NK-92 (cell line): ENCODE results near the gene DHFR.
A peak's percentile ranks its signal among the peaks of the same experiment; 100 is the strongest.
"Not testable (repeated sequence)": the region's sequence is repeated elsewhere in the genome, so short reads cannot be mapped to it uniquely, and the experiment has no call there.

Experiments used
- DNase-seq: peaks from one replicate; lab custom pipeline; 2025; ENCODE audit not compliant: unreplicated experiment; lab: John Stamatoyannopoulos, UW

The DHFR gene

DNA sequence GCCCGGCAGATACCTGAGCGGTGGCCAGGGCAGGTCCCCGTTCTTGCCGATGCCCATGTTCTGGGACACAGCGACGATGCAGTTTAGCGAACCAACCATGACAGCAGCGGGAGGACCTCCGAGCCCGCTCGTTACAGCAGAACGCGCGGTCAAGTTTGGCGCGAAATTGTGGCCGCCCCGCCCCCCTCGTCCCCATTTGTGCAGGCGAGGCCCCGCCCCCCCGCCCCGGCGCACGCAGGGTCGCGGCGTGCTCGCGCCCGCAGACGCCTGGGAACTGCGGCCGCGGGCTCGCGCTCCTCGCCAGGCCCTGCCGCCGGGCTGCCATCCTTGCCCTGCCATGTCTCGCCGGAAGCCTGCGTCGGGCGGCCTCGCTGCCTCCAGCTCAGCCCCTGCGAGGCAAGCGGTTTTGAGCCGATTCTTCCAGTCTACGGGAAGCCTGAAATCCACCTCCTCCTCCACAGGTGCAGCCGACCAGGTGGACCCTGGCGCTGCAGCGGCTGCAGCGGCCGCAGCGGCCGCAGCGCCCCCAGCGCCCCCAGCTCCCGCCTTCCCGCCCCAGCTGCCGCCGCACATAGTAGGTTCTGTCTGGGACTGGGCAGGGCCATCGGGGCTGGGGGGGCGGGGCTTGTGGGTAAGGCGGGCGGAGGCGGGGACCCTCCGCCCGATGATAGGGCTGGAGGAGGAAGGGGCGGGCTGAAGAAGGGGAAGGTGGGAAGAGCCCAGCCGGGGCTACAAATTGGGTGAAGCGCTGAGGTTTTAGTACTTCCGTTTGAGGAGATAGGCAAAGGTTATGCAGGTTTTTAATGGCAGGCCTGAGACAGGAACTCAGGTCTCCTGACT lies at the start of gene DHFR, which contains the start of gene MSH3:
TSS of gene DHFR (minus strand) at position 593 of the 840 bp plus-strand sequence. CDS start at position 99, 494 bp downstream.
TSS of gene MSH3 (plus strand) at position 262 of the 840 bp plus-strand sequence. CDS start at position 338, 76 bp downstream.
- DNase-seq: peak; percentile 39

DNA sequence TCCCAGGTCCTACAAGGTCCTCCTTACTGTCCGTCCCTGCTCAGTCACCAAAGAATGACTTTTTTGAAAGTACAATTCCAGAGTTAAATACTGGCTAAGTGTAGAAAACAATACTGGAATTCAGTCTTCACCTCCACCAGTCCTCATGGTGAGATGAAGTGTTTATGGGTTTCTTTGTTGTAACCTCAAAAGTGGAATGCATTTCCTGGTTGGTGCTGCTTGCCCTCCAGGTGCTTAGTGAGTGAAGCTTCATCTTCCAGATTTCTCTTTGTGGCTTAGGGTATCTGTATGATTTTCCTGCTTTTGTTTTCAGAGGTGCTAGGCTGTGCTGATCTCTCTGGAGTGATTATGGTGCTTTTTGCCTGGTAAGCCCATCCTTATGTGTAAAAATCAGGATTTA lies 49.4 kb upstream of the DHFR start:
- DNase-seq: no peak

DNA sequence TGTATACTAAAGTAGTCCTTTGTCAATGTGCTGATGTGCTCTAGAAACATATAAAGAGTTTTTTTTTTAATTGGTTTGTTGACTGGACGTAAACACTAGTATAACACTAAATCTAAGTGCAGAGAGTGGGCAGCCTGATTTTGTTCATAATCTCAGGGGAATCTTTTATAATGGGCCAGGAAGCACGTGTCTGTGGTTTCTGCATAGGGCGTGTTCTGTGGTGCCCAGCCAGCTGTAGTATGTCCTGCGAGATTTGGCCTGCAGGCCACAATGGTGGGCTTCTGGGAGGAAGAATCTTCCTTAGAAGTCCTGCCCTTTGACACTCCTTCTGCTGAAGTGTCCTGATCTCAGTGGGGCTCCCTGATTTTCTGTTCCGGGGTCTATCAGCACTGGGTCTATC lies 49.0 kb upstream of the DHFR start:
- no peak for DNase-seq

DNA sequence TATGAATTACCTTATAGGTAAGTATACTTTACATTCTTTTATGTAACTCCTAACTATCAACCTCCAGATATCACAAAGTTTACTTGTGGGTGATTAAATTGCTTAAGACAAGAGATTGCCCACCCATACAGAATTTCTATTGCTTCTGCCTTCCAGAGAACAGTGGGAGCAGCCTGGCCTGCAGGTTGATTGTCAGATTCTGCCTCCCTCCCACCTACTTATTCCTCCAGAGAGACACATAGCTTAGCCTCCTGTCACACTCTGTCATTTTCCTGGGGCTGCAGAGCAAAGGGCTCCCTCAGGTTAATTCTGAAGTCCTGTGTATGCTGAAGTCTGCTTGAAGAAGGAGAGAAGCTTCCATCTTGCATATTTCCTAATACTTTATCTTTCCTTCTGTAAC lies 48.5 kb upstream of the DHFR start:
- DNase-seq: no peak

DNA sequence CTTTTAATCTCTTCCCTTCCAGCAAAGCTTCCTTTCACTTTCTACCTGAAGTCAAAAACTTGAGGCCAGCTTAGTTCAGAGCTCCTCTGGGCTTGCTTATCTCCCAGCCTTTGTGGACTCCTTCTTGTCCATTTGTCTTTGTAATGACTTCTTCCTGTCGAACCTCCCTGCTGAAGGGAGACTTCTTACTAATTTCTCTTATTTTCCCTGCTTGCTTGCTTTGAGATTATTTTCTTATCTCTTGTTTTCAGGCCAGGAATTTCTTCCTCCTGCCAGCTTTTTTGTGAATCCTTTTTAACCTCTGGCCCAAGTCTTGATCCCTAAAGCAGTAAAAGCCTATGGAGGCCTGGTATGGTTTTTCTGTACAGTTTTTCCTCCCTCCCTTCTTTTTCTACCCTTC lies 46.8 kb upstream of the DHFR start:
- no peak for DNase-seq

DNA sequence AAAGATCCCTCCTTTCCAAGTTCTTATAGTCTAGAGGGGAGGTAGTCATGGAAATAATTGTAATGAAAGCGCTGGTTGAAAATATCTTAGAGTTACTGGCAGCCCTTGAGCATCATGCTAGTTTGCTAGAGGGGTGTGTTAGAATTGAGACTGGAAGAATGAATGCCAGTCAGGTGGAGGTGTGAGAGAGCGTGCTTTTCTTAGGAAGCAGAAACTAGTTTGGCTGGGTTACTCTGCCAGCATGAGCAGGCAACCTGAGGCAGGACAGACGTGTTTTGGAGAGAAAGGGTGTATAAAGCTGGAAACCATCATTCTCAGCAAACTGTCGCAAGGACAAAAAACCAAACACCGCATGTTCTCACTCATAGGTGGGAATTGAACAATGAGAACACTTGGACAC lies 43.6 kb upstream of the DHFR start:
- DNase-seq: no peak

DNA sequence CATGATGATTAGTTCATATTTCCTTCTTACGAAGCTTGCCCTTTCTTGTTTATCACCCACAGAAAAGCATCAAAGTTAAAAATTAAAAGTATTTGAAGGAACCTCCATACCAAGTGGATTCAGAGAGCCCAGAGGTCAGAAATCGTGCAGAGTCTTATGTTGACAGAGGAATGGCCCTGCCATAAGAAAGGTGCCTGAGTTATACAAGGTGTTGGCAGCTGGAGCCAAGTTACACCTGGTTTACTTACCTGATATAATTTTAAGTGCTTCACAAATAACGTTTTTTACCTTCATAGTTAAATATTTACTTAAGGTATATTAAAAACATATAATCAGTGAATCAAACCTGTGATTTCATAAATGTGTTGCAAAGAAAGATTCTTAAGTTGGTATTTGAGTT lies 42.3 kb upstream of the DHFR start:
- no peak for DNase-seq

DNA sequence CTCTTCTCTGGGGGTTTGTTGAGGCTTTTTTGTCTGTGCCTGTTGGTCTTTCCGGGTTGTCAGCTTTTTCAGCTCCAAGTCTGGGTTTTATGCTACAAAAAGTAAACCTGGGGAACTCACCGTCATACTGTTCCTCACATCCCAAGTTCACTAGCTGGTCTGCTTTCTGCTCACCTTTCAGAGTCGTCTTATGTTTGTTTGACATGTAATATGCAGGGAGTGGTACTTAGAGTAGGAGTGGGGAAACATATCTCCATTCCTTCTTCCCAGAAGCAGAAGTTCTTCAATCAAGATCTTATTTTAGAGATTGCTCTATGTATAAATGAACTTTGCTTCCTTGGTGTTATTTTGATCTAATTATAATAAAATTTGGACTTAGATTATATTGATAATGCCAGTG lies 41.7 kb upstream of the DHFR start:
- no peak for DNase-seq

DNA sequence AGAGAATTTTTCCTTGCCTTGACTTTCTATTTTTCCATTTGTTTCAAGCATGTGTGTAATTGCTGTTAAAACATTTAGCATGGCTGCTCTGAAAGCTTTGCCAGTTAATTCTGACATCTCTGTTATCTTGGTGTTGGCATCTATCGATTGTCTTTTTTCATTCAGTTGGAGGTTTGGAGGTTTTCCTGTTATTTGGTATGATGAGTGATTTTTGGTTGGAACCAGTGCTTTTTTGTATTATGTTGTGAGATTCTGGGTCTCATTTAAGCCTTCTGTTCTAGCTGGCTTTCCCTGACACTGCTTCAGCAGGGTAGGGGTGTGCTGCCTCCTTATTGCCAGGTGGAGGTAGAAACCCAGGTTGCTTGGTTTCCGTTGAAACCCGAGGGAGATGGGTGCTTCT lies 40.9 kb upstream of the DHFR start:
- no peak for DNase-seq

DNA sequence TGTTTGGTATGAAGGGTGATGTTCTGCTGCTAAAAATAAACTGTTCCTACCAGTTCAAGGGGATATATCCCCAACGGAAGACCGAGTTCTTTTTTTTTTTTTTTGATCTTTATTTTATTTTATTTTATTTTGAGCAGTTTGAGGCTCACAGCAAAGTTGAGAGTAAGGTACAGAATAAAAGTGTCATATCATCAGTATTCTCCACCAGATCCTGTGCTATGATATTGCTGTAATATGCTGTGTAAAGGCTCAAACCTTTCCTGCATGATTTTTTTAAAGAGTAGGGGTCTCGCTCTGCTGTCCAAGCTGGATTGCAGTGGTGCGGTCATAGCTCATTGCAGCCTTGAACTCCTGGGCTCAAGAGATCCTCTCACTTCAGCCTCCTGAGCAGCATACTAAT lies 34.8 kb upstream of the DHFR start:
- no peak for DNase-seq

DNA sequence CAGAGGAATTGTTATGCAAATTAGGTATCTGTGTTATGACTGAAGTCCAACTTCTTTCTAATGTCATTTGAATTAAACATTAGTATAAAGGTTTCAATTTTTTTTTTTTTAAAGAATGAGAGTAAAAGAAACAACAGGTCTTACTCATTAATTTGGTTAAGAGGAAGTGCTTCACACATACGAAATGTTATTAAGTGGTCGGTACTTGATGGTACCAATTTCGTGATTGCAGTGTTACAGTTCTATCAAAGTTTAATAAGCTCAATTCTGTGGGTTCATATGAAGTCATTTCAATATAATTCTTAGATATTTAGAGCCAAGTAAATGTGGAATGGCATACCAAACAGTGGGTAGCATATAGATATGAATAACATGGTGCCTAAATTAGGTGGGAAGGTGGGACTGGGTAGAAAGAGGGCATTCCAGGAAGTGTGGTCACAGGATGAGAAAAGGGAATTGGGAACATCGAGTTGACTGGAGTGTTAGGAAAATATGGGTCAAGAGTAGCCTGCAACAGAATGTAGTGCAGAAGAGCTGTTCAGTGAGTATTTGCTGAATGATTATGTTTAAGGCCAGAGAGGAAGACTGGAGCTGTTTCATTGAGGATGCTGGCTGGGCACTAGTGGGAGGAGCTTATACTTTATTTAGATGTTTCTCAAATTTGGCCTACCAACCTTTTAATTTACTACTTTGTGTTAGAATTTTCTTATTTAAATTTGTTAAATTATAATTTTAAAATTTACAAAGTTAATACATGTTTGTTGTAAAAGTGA lies 34.1 kb upstream of the DHFR start:
- no peak for DNase-seq

DNA sequence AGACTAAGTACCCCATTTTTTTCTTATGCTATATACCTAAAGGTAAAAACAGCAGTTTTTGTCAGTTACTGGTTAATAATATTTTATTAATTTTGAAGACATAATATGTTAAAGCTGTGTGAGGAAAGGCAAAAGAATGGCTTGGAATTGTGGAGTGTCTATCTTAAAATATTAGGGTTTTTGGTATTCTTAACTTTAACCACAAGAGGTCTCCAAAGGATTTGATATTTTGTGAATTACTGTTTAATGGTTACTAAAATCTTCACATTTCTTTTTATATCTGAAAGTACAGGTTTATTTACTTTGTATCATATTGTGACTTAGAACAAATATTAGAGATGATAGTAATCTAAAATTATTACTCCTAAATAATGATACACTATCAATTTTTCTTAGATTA lies 32.0 kb upstream of the DHFR start:
- no peak for DNase-seq

DNA sequence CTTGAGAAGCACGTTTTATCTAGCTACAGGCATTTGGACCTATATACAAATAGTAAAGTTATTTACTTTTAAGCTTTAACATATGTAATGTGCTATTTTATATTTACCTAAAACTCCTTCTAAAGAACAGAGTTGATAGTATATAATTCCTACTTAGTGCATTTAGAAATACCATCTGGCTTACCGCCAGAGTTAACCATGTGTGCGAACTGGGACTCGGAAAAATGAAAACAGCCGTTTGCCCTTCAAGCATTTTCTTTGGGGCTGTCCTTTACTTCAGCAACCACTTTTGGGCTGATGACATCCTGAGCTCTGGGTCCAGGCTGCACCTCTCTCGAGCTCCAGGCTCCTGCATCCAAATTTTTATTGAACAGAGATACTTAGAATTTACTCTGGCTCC lies 21.9 kb upstream of the DHFR start:
- DNase-seq: no peak

DNA sequence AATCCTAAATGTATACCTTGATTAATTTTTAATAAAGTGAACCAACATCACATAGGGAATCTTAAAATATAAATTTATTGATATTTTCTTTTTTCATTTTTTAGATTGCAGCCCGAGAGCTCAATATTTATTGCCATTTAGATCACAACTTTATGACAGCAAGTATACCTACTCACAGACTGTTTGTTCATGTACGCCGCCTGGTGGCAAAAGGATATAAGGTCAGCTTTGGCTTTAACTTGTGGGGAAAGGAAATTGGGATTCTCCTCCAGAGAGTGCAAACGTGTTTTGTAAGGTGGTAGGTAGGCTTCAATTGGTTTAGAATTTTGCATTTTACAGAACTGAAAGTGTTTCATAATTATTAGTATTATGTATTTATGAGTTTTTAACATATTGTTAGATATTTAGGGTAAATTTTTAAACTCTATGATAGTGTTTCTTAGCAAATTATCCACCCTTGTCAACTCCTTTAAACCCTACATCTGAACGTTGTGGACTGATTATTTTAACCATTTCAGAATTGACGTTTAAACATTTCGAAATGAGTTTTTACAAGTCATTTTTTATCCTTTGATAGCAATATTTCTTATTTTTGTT lies 17.5 kb upstream of the DHFR start:
- peak; percentile 2 for DNase-seq

DNA sequence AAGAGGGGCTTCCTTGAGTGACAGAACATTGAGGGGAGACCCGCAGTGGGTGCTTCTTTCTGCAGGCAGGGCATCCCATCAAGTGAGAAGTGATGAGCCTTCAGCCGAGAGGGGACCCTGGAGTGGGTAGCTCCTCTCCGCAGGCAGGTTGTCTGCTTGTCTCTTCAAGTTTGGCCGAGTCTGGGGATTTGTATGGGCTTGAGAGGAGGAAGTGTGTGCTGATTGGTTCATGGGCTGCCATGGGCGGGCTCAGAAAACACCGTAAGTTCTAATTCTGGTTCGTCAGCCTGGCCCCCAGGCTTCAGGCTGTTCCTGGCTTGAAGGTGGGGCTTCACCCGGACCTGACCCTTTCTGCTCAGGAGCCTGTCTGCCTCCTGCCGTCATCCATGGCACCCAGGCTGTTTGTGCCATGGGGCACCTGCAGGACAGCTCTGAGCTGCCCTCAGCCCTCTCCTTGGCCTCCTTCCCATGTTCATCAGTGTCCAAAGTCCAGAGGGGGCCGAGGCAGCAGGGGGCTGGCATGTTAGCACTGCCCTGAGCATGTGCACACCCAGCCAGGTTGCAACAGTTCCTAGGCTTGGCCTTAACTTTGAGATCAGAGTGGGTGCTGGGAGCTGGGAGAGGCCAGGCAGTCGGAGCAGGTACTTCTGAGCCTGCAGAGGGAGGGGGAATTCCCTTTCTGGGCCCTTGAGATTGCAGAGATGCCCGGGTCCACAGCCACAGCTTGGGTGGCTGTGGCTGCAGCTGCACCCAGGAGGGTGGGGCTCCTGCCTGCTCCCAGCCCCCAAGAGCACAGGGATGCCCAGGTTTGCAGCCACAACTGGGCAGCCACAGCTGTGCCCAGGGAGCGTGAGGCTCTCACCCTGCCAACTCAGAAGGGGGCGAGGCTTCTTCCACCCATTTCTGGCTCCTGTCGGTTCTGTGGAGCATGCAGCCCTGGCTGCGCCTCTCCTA lies 13.5 kb upstream of the DHFR start:
- DNase-seq: no peak

DNA sequence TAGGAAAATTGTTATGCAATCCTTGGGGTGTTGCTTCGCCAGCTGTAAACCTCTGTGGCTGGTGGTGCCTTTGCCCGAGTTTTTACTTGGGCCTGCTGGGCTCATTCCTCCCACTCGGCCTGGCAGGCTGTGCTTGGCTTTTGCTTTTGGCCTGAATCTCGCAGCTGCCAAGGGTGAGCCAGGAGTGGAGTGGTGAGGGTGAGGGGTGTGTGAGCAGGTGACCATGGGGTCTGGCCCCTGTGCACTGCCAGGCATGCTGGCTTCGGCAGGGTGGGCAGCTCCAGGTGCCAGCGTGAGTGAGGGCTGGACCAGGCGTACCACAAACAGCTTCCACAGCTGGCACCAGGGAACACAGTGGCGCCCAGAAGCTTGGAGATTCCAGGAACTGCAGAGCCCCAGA lies 12.6 kb upstream of the DHFR start:
- DNase-seq: no peak

DNA sequence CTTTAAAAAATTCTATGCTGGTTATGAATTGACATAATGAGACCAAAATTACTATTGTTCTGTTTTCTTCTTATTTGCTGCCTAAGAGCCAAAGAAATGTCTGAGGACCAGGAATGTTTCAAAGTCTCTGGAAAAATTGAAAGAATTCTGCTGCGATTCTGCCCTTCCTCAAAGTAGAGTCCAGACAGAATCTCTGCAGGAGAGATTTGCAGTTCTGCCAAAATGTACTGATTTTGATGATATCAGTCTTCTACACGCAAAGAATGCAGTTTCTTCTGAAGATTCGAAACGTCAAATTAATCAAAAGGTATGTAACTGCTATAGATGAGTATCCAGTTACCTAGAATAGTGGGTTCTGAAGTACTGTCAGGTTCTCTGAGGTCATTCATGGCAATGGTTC lies 10.3 kb upstream of the DHFR start:
- DNase-seq: no peak

DNA sequence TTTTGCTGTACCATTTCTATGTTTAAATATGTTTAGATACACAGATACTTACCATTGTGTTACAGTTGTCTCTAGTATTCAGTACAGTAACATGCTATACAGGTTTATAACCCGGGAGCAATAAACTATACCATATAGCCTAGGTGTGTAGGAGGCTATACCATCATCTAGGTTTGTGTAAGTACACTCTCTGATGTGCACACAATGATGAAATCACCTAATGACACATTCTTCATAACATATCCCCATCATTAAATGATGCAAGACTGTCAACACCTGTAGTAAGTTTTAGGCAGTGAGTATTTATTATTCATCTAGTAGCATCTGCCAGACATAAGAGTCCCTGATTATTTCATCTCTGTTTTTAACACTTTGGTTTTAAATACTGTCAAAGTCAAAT lies 7.3 kb upstream of the DHFR start:
- DNase-seq: no peak

DNA sequence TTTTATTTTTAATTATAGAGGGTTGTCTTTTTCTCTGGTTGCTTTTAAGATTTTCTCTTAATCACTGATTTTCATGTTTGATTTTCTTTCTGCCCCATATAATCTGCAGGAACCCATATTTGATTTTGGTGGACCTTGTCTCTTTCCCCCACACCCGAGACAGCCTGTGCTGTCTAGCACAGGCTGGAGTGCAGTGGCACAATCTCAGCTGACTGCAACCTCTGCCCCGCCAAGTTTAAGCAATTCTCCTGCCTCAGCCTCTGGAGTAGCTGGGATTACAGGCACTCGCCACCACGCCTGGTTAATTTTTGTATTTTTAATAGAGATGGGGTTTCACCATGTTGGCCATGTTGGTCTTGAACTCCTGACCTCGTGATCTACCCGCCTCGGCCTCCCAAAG lies 5.9 kb upstream of the DHFR start:
- not testable (repeated sequence) for DNase-seq

DNA sequence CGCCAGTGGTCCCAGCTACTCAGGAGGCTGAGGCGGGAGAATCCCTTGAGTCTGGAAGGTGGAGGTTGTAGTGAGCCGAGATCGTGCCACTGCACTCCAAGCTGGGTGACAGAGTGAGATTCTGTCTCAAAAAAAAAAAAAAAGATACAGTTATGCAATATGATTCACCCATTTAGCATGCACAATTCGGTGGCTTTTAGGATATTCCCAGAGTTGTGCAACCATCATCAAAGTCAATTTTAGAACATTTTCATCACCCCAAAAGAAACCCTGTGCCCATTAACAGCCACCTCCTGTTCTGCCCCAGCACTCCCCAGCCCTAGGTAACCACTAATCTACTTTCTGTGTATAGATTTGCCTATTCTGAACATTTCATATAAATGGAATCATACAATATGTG lies 4.3 kb upstream of the DHFR start:
- DNase-seq: no peak

DNA sequence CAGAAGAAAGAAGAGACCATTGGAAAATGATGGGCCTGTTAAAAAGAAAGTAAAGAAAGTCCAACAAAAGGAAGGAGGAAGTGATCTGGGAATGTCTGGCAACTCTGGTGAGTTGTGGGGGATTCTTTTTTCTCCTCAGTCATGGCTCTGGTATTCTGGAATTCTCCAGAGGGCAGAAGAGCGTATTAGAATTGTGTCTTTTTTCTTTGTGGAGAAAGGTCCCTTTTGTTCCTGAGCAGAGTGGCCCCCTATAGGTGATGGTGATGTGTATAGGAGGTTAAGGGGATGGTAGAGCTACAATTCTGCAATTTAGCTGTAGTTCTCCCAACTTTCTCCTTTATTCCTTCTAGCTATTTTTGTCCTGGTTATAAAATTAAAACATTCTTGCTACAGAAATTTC lies 1.6 kb upstream of the DHFR start:
- no peak for DNase-seq
